OCI-LY7 (cell line): ENCODE data around the gene ZNF532. TPM values are rescaled to one million over a fixed set of nuclear protein-coding genes. Genes with fewer than 3 reads are reported as not detected.

Experiments used
- BruUV-seq: library from RNA; stranded (reverse); fragments of 400-500 nt; replicated peaks from 2 replicates; lab custom pipeline; 2021; lab: Mats Ljungman, UMichigan
- CTCF ChIA-PET: fragments of 300-600 bp; sonication (Branson Sonifier 250); formaldehyde crosslinking; loops from one replicate; lab custom pipeline; 2022; ENCODE audit warnings: antibody characterized with exemption; ENCODE audit not compliant: unreplicated experiment; lab: Charles Lee
- POLR2A ChIA-PET: fragments of 300-600 bp; sonication (Branson Sonifier 250); formaldehyde crosslinking; loops from one replicate; lab custom pipeline; 2022; ENCODE audit warnings: antibody characterized with exemption; lab: Charles Lee
- DNase-seq: peaks from one replicate; pipeline ENCODE4 v3.0.0-alpha.2; 2015; ENCODE audit warnings: low spot score
- H2AFZ ChIP-seq: fragments of 200-600 bp; sonication (generic), shearing (Covaris generic); 2 replicates; pipeline ENCODE4 v1.6.1; 2014; ENCODE audit warnings: mild to moderate bottlenecking, antibody characterized with exemption, low read length, moderate library complexity
- H3K27ac ChIP-seq: fragments of 200-600 bp; sonication (generic); 2 replicates; pipeline ENCODE4 v1.5.1; 2014; ENCODE audit warnings: mixed run types, low read depth, mild to moderate bottlenecking, moderate library complexity, low read length, inconsistent platforms; ENCODE audit not compliant: poor library complexity, severe bottlenecking
- H3K36me3 ChIP-seq: fragments of 200-600 bp; sonication (generic); 2 replicates; pipeline ENCODE4 v1.6.1; 2014; ENCODE audit warnings: mild to moderate bottlenecking, antibody characterized with exemption, low read length, moderate library complexity, mixed read lengths; ENCODE audit not compliant: insufficient read depth
- H3K4me1 ChIP-seq: fragments of 200-600 bp; sonication (generic); 2 replicates; pipeline ENCODE4 v1.5.1; 2014; ENCODE audit warnings: mild to moderate bottlenecking, low read length; ENCODE audit not compliant: insufficient read depth, poor library complexity, severe bottlenecking
- H3K4me2 ChIP-seq: fragments of 200-600 bp; sonication (generic); 2 replicates; pipeline ENCODE4 v1.6.1; 2014; ENCODE audit warnings: mild to moderate bottlenecking, low read length
- H3K4me3 ChIP-seq: fragments of 200-600 bp; sonication (generic); 2 replicates; pipeline ENCODE4 v1.5.1; 2014; ENCODE audit warnings: mild to moderate bottlenecking, low read depth, low read length; ENCODE audit not compliant: poor library complexity, severe bottlenecking
- H3K79me2 ChIP-seq: fragments of 200-600 bp; sonication (generic); 2 replicates; pipeline ENCODE4 v1.6.1; 2016; ENCODE audit warnings: low read depth, mild to moderate bottlenecking, low read length, moderate library complexity, mixed read lengths; ENCODE audit not compliant: insufficient read depth
- H3K9me2 ChIP-seq: fragments of 200-600 bp; sonication (generic); 2 replicates; pipeline ENCODE4 v1.6.1; 2016; ENCODE audit warnings: mild to moderate bottlenecking, low read length, mixed read lengths; ENCODE audit not compliant: insufficient read depth
- H3K9me3 ChIP-seq: fragments of 200-600 bp; sonication (generic); 2 replicates; pipeline ENCODE4 v1.6.1; 2014; ENCODE audit warnings: mild to moderate bottlenecking, mixed run types, low read length, mixed read lengths
- H4K20me1 ChIP-seq: fragments of 200-600 bp; sonication (generic); 2 replicates; pipeline ENCODE4 v1.6.1; 2014; ENCODE audit warnings: mild to moderate bottlenecking, antibody characterized with exemption, low read length, moderate library complexity, mixed read lengths; ENCODE audit not compliant: insufficient read depth
- EZH2phosphoT487 ChIP-seq: fragments of 200-600 bp; sonication (generic); IDR thresholded peaks from 2 replicates; pipeline ENCODE4 v1.6.1; 2018; ENCODE audit warnings: low read depth, borderline replicate concordance, mild to moderate bottlenecking, mixed run types, antibody characterized with exemption, low read length, moderate library complexity, mixed read lengths
- intact Hi-C: fragments of 100-400 bp; cut with micrococcal nuclease; formaldehyde crosslinking; loops from one replicate; pipeline ENCODE4 v1.10.0; 2022; ENCODE audit not compliant: unreplicated experiment
- total RNA-seq, 2 experiments: library from RNA; depleted of rRNA in 1 of 2; stranded (reverse); fragments of >200 nt in 1 of 2; shearing (Covaris generic) in 1 of 2; gene quantifications; 2 replicates each; pipeline ENCODE4 v1.2.3, GENCODE V29; 2014 to 2022
- TF ChIP-seq, protein P1 (sequence below): fragments of 200-600 bp; sonication (generic); conservative IDR thresholded peaks from 2 replicates; pipeline ENCODE4 v1.5.1; 2014; ENCODE audit warnings: mild to moderate bottlenecking, antibody characterized with exemption, low read length, moderate library complexity, mixed read lengths

ZNF532 gene
- total RNA-seq, 2 experiments from 2014 or later, result 10.4 to 18.7 TPM

GRCh38 chr18:58960508-58960907 is 95.8 kb downstream of the ZNF532 start:
- no peak for TF ChIP-seq EZH2phosphoT487
- TF ChIP-seq, protein P1, sequence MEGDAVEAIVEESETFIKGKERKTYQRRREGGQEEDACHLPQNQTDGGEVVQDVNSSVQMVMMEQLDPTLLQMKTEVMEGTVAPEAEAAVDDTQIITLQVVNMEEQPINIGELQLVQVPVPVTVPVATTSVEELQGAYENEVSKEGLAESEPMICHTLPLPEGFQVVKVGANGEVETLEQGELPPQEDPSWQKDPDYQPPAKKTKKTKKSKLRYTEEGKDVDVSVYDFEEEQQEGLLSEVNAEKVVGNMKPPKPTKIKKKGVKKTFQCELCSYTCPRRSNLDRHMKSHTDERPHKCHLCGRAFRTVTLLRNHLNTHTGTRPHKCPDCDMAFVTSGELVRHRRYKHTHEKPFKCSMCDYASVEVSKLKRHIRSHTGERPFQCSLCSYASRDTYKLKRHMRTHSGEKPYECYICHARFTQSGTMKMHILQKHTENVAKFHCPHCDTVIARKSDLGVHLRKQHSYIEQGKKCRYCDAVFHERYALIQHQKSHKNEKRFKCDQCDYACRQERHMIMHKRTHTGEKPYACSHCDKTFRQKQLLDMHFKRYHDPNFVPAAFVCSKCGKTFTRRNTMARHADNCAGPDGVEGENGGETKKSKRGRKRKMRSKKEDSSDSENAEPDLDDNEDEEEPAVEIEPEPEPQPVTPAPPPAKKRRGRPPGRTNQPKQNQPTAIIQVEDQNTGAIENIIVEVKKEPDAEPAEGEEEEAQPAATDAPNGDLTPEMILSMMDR, result no peak
- no TSS peak for BruUV-seq
- Histone ChIP-seq H3K4me2 (no peak overlapping the region), H3K27ac (no peak overlapping the region), H4K20me1 (no peaks in the 10 kb centered on the region), H3K9me3 (no peaks in the 10 kb centered on the region), H3K4me3 (no peak overlapping the region), H3K79me2 (peaks cover 6% of the 10 kb centered on the region; the same call in 1 of the 2 replicates), H3K36me3 (peaks cover 12% of the 10 kb centered on the region), H3K4me1 (peaks cover 27% of the 10 kb centered on the region), H3K9me2 (no peaks in the 10 kb centered on the region), H2AFZ (no peak overlapping the region)
- ChIA-PET POLR2A (interaction anchor here (0.6 to 1.8 kb wide), 6 partner anchors 11 to 174 kb away, joined by 3 to 4 read pairs (median 3); partner anchors contain the start of gene ZNF532), CTCF (interaction anchor here (0.5 to 0.7 kb wide), 2 partner anchors 54 to 270 kb away, joined by 3 read pairs; no protein-coding TSS in a partner anchor)
- DNase-seq, result no peak
- intact Hi-C loops, result no loop called here

- Histone ChIP-seq H3K4me1 (peaks cover 33% of the 10 kb centered on the region), H3K79me2 (peaks cover 12% of the 10 kb centered on the region; the same call in 1 of the 2 replicates), H3K27ac (no peak overlapping the region), H3K9me3 (no peaks in the 10 kb centered on the region), H3K36me3 (peaks cover 6% of the 10 kb centered on the region), H3K9me2 (no peaks in the 10 kb centered on the region), H3K4me3 (no peak overlapping the region), H3K4me2 (no peak overlapping the region), H2AFZ (no peak overlapping the region), H4K20me1 (no peaks in the 10 kb centered on the region)
- BruUV-seq, result no TSS peak
- intact Hi-C loops, result no loop called here
- DNase-seq, result no peak
- ChIA-PET CTCF (interaction anchor here (0.7 kb wide), 1 partner anchor 270 kb away, joined by 3 read pairs; no protein-coding TSS in a partner anchor), POLR2A (interaction anchor here (0.5 to 1.8 kb wide), 8 partner anchors 12 to 175 kb away, joined by 3 to 4 read pairs (median 3); partner anchors contain the start of gene ZNF532)
- TF ChIP-seq, protein P1, result no peak
- TF ChIP-seq EZH2phosphoT487, result no peak
These were observed 96.5 kb downstream of the ZNF532 start for GRCh38 chr18:58960946-58961722.
